NB4 (cell line): ENCODE data around the gene RPS6KL1.

Experiments
- POLR2A ChIP-seq: IDR thresholded peaks from 2 replicates; pipeline ENCODE4 v1.6.1; 2011; ENCODE audit warnings: mild to moderate bottlenecking; ENCODE audit not compliant: insufficient read length; ENCODE audit errors: extremely low read depth
- TF ChIP-seq, protein P1 (sequence below): IDR thresholded peaks from one replicate; pipeline ENCODE4 v1.5.1; 2012; ENCODE audit warnings: low read depth, low read length
- TF ChIP-seq, protein P2 (sequence below): IDR thresholded peaks from 2 replicates; pipeline ENCODE4 v1.6.1; 2011; ENCODE audit warnings: low read depth, low read length

DNA sequence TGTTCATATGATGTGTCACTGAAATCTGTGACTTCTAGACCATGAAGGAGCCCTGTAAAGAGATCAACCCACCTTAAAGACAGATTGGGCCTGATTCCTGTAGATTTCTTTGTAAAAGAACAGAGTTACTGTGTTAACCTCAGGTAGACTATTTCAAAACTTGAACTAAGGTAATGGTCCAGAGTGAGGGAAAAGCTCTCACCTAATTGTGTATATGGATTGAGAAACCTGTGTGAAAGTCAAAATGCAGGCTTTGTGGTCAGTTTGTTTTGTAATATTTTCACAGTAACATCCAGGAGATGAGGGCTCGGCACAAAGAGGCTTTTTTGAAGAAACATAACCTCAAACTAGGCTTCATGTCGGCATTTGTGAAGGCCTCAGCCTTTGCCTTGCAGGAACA lies 25.0 kb downstream of the RPS6KL1 start:
- TF ChIP-seq, protein P1, sequence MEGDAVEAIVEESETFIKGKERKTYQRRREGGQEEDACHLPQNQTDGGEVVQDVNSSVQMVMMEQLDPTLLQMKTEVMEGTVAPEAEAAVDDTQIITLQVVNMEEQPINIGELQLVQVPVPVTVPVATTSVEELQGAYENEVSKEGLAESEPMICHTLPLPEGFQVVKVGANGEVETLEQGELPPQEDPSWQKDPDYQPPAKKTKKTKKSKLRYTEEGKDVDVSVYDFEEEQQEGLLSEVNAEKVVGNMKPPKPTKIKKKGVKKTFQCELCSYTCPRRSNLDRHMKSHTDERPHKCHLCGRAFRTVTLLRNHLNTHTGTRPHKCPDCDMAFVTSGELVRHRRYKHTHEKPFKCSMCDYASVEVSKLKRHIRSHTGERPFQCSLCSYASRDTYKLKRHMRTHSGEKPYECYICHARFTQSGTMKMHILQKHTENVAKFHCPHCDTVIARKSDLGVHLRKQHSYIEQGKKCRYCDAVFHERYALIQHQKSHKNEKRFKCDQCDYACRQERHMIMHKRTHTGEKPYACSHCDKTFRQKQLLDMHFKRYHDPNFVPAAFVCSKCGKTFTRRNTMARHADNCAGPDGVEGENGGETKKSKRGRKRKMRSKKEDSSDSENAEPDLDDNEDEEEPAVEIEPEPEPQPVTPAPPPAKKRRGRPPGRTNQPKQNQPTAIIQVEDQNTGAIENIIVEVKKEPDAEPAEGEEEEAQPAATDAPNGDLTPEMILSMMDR, result no peak
- no peak for TF ChIP-seq POLR2A
- TF ChIP-seq, protein P2, sequence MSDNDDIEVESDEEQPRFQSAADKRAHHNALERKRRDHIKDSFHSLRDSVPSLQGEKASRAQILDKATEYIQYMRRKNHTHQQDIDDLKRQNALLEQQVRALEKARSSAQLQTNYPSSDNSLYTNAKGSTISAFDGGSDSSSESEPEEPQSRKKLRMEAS, result no peak
